GM08714 (cell line): Measurements from ENCODE around the gene RRP1B.

Source experiments
- H3K4me3 ChIP-seq: fragments of 200-500 bp; sonication (Bioruptor generic); 2 replicates; pipeline ENCODE4 v1.5.1; 2014; ENCODE audit warnings: mild to moderate bottlenecking, low read length, inconsistent platforms
- ZNF274 ChIP-seq: IDR thresholded peaks from 2 replicates; pipeline ENCODE4 v1.6.1; 2012; ENCODE audit warnings: mild to moderate bottlenecking, low read depth, low read length

The RRP1B gene

GRCh38 chr21:43741423-43742096 is 82.2 kb downstream of the RRP1B start:
- TF ChIP-seq ZNF274, result no peak
- H3K4me3 ChIP-seq, result no peak overlapping the region

DNA sequence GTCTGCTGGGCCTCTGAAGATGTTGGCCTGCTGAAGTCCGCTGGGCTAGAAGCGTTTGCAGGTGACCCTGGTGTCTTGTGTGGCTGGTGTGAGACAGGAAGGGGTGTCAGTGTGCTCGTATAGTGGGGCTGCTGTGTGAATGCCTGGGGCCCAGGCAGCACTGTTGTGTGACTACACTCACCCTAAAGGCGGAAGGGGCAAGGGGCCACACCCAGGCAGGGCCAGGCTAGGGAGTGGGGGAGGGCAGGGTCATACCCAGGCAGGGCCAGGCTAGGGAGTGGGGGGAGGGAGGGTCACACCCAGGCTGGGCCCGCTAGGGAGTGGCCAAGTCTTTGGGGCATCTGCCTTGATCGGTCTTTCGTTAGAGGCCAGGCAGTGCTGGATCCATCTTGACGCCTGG is 84.6 kb downstream of the RRP1B start:
- no peak for TF ChIP-seq ZNF274
- H3K4me3 ChIP-seq, result no peak overlapping the region

DNA sequence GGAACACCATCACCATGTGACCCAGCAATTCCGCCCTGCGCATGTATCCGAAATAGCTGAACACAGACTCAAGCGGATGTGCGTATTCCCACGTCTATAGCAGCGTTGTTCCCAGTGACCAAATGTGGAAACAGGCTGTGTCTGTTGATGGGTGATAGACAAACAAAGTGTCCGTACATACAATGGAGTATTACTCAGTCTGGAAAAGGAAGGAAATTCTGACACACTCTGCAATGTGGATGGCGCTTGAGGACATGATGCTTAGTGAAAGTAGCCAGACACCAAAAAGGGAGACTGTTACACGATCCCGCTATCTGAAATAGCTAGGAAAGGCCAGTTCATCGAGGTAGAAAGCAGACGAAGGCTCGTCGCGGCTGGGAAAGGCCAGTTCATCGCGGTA is 85.4 kb downstream of the RRP1B start:
- no peak for TF ChIP-seq ZNF274
- H3K4me3 ChIP-seq, result no peak overlapping the region
